IMR-90 (cell line): Measurements from ENCODE around the gene FXYD3. TPM values are rescaled to one million over a fixed set of nuclear protein-coding genes. Genes with fewer than 3 reads are reported as not detected.

ENCODE experiments used
- ATAC-seq: fragments of 200-7000 bp; cut with Tn5 transposase; 2 replicates; pipeline ENCODE4 v1.9.1; 2020; ENCODE audit warnings: low read depth, mild to moderate bottlenecking, moderate library complexity
- BruUV-seq: library from RNA; stranded (reverse); fragments of 400-500 nt; replicated peaks from 2 replicates; lab custom pipeline; 2021; lab: Mats Ljungman, UMichigan
- CTCF ChIA-PET: fragments of 300-600 bp; formaldehyde crosslinking; extraction: SDS; loops from one replicate; lab custom pipeline; 2021; ENCODE audit warnings: antibody characterized with exemption; lab: Yijun Ruan, JAX
- POLR2A ChIA-PET: fragments of 300-600 bp; sonication (Branson Sonifier 250); formaldehyde crosslinking; loops from one replicate; lab custom pipeline; 2022; ENCODE audit warnings: antibody characterized with exemption; ENCODE audit not compliant: unreplicated experiment; lab: Charles Lee
- DNase-seq: peaks from one replicate; pipeline ENCODE4 v3.0.0; 2013
- H2AFZ ChIP-seq: replicated peaks from 2 replicates; pipeline ENCODE3; 2013; ENCODE audit warnings: low read length, mild to moderate bottlenecking; ENCODE audit not compliant: poor library complexity
- H2AK5ac ChIP-seq: 2 replicates; pipeline ENCODE4 v1.6.1; 2013; ENCODE audit warnings: low read depth, low read length, inconsistent platforms
- H2AK9ac ChIP-seq: replicated peaks from 2 replicates; pipeline ENCODE3; 2013; ENCODE audit warnings: mild to moderate bottlenecking, low read depth, low read length, moderate library complexity; ENCODE audit not compliant: poor library complexity
- H2BK120ac ChIP-seq: 2 replicates; pipeline ENCODE4 v1.6.1; 2013; ENCODE audit warnings: low read depth, low read length, inconsistent platforms
- H2BK15ac ChIP-seq: 3 replicates; pipeline ENCODE4 v1.6.1; 2013; ENCODE audit warnings: low read depth, low read length, inconsistent platforms
- H2BK20ac ChIP-seq: 2 replicates; pipeline ENCODE4 v1.6.1; 2013; ENCODE audit warnings: low read depth, mild to moderate bottlenecking, inconsistent platforms, low read length, moderate library complexity
- H2BK5ac ChIP-seq: 2 replicates; pipeline ENCODE4 v1.6.1; 2013; ENCODE audit warnings: mild to moderate bottlenecking, low read depth, low read length, inconsistent platforms; ENCODE audit not compliant: poor library complexity, severe bottlenecking
- H3K14ac ChIP-seq: replicated peaks from 2 replicates; pipeline ENCODE4 v1.6.1; 2013; ENCODE audit warnings: low read depth, low read length, inconsistent platforms
- H3K18ac ChIP-seq: 2 replicates; pipeline ENCODE4 v1.6.1; 2013; ENCODE audit warnings: low read depth, low read length, control low read depth
- H3K23ac ChIP-seq: 2 replicates; pipeline ENCODE4 v1.6.1; 2013; ENCODE audit warnings: low read depth, low read length, inconsistent platforms
- H3K27ac ChIP-seq: 2 replicates; pipeline ENCODE4 v1.5.1; 2013; ENCODE audit warnings: mild to moderate bottlenecking, control low read depth, low read length; ENCODE audit not compliant: insufficient read depth
- H3K27me3 ChIP-seq: 2 replicates; pipeline ENCODE4 v1.6.1; 2013; ENCODE audit warnings: low read length; ENCODE audit not compliant: control insufficient read depth, insufficient read depth
- H3K36me3 ChIP-seq: 2 replicates; pipeline ENCODE4 v1.6.1; 2013; ENCODE audit warnings: low read length, mixed read lengths; ENCODE audit not compliant: control insufficient read depth, insufficient read depth
- H3K4ac ChIP-seq: 2 replicates; pipeline ENCODE4 v1.6.1; 2013; ENCODE audit warnings: low read depth, low read length, inconsistent platforms
- H3K4me1 ChIP-seq: 2 replicates; pipeline ENCODE4 v1.6.1; 2013; ENCODE audit warnings: low read length, mixed read lengths; ENCODE audit not compliant: control insufficient read depth, insufficient read depth
- H3K4me2 ChIP-seq: 2 replicates; pipeline ENCODE4 v1.6.1; 2013; ENCODE audit warnings: low read depth, mild to moderate bottlenecking, control low read depth, low read length, moderate library complexity
- H3K4me3 ChIP-seq: 2 replicates; pipeline ENCODE4 v1.5.1; 2013; ENCODE audit warnings: low read depth, mild to moderate bottlenecking, control low read depth, low read length, moderate library complexity; ENCODE audit not compliant: insufficient read depth
- H3K56ac ChIP-seq: 2 replicates; pipeline ENCODE4 v1.6.1; 2013; ENCODE audit warnings: low read length, inconsistent platforms; ENCODE audit not compliant: insufficient read depth; ENCODE audit errors: extremely low read depth
- H3K79me1 ChIP-seq, 2 experiments: 2 replicates each; pipeline ENCODE4 v1.6.1; 2013; ENCODE audit warnings: low read length in 2 of 2, inconsistent platforms in 1 of 2, low read depth in 1 of 2
- H3K9ac ChIP-seq: 2 replicates; pipeline ENCODE4 v1.6.1; 2013; ENCODE audit warnings: low read depth, low read length, control low read depth
- H3K9me1 ChIP-seq: 2 replicates; pipeline ENCODE4 v1.6.1; 2013; ENCODE audit warnings: low read length, inconsistent platforms; ENCODE audit not compliant: insufficient read depth
- H3K9me3 ChIP-seq: 2 replicates; pipeline ENCODE4 v1.6.1; 2013; ENCODE audit warnings: low read length; ENCODE audit not compliant: control insufficient read depth, insufficient read depth
- H4K20me1 ChIP-seq: 2 replicates; pipeline ENCODE4 v1.6.1; 2013; ENCODE audit warnings: low read length, inconsistent platforms; ENCODE audit not compliant: insufficient read depth
- H4K5ac ChIP-seq: 2 replicates; pipeline ENCODE4 v1.6.1; 2013; ENCODE audit warnings: mild to moderate bottlenecking, low read depth, low read length, control low read depth
- H4K8ac ChIP-seq, 2 experiments: 2 replicates each; pipeline ENCODE4 v1.6.1; 2013; ENCODE audit warnings: low read depth in 2 of 2, low read length in 2 of 2, control low read depth in 1 of 2, inconsistent platforms in 1 of 2
- H4K91ac ChIP-seq: 2 replicates; pipeline ENCODE4 v1.6.1; 2013; ENCODE audit warnings: low read depth, low read length, inconsistent platforms; ENCODE audit not compliant: insufficient read depth
- BHLHE40 ChIP-seq: fragments of 150-350 bp; IDR thresholded peaks from 2 replicates; pipeline ENCODE4 v1.6.1; 2016; ENCODE audit warnings: mild to moderate bottlenecking, low read depth, low read length
- CEBPB ChIP-seq: IDR thresholded peaks from 2 replicates; pipeline ENCODE4 v1.6.1; 2012; ENCODE audit warnings: low read depth, low read length, improper control_type of control experiment
- CHD1 ChIP-seq: IDR thresholded peaks from 2 replicates; pipeline ENCODE4 v1.6.1; 2012; ENCODE audit warnings: low read depth, low read length, improper control_type of control experiment
- CTCF ChIP-seq: conservative IDR thresholded peaks from 2 replicates; pipeline ENCODE4 v1.5.1; 2012; ENCODE audit warnings: mild to moderate bottlenecking, low read depth, low read length, improper control_type of control experiment
- ELK1 ChIP-seq: fragments of 150-350 bp; IDR thresholded peaks from 2 replicates; pipeline ENCODE4 v1.6.1; 2016; ENCODE audit warnings: low read depth, mild to moderate bottlenecking, low read length, moderate library complexity, borderline replicate concordance
- FOS ChIP-seq: fragments of 150-350 bp; IDR thresholded peaks from 2 replicates; pipeline ENCODE4 v1.6.1; 2016; ENCODE audit warnings: low read depth, low read length
- MAFK ChIP-seq: IDR thresholded peaks from 2 replicates; pipeline ENCODE4 v1.6.1; 2012; ENCODE audit warnings: low read depth, low read length, improper control_type of control experiment
- MAZ ChIP-seq: IDR thresholded peaks from 2 replicates; pipeline ENCODE4 v1.6.1; 2012; ENCODE audit warnings: low read depth, mild to moderate bottlenecking, low read length, improper control_type of control experiment, moderate library complexity, borderline replicate concordance
- MXI1 ChIP-seq: IDR thresholded peaks from 2 replicates; pipeline ENCODE4 v1.6.1; 2012; ENCODE audit warnings: low read depth, mild to moderate bottlenecking, low read length, moderate library complexity, borderline replicate concordance
- NFE2L2 ChIP-seq: fragments of 150-350 bp; IDR thresholded peaks from 2 replicates; pipeline ENCODE4 v1.6.1; 2016; ENCODE audit warnings: low read depth, mild to moderate bottlenecking, low read length
- POLR2A ChIP-seq: IDR thresholded peaks from 2 replicates; pipeline ENCODE4 v1.6.1; 2012; ENCODE audit warnings: mild to moderate bottlenecking, low read depth, low read length
- RAD21 ChIP-seq: IDR thresholded peaks from 2 replicates; pipeline ENCODE4 v1.6.1; 2012; ENCODE audit warnings: low read length, improper control_type of control experiment
- RCOR1 ChIP-seq: IDR thresholded peaks from 2 replicates; pipeline ENCODE4 v1.6.1; 2012; ENCODE audit warnings: mild to moderate bottlenecking, low read length, improper control_type of control experiment; ENCODE audit not compliant: insufficient replicate concordance
- RFX5 ChIP-seq: IDR thresholded peaks from 2 replicates; pipeline ENCODE4 v1.8.0; 2012; ENCODE audit warnings: low read depth, mild to moderate bottlenecking, low read length, moderate library complexity
- SMC3 ChIP-seq: fragments of 150-350 bp; IDR thresholded peaks from 2 replicates; pipeline ENCODE4 v1.6.1; 2016; ENCODE audit warnings: low read depth, mild to moderate bottlenecking, antibody characterized with exemption, low read length, moderate library complexity
- WGBS, 2 experiments: methylation state at CpG; one replicate each; pipeline versions ENCODE4 v1.1.5 to v1.1.7; 2013; ENCODE audit warnings: missing lambda C conversion rate in 2 of 2; ENCODE audit not compliant: insufficient read length in 1 of 2; ENCODE audit errors: extremely low coverage in 2 of 2; 5-methylcytosine and 5-hydroxymethylcytosine counted together
- dilution Hi-C: fragments of 300-500 bp; cut with HindIII; formaldehyde crosslinking; loops from one replicate; pipeline ENCODE4 v1.14.3; 2018; ENCODE audit warnings: low sequenced_read_pairs; ENCODE audit not compliant: unreplicated experiment
- in situ Hi-C: fragments of 300-500 bp; cut with MboI; formaldehyde crosslinking; loops from 3 replicates; pipeline ENCODE4 v1.14.3; 2019; ENCODE audit warnings: low sequenced_read_pairs, inconsistent platforms, mixed read lengths
- intact Hi-C: fragments of 100-400 bp; cut with micrococcal nuclease; formaldehyde crosslinking; loops from 2 replicates; pipeline ENCODE4 v1.10.0; 2022
- polyA plus RNA-seq, 3 experiments: library from polyadenylated mRNA; depleted of rRNA; stranded (reverse); fragments of >200 nt; gene quantifications; 2 replicates each; pipeline ENCODE4 v1.2.3, GENCODE V29; 2012; ENCODE audit warnings: low replicate concordance in 1 of 3
- total RNA-seq: library from RNA; depleted of rRNA; stranded (reverse); fragments of >200 nt; gene quantifications from 2 replicates; pipeline ENCODE4 v1.2.3, GENCODE V29; 2012
- TF ChIP-seq, protein P1 (sequence below): fragments of 150-350 bp; IDR thresholded peaks from 2 replicates; pipeline ENCODE4 v1.6.1; 2017; ENCODE audit warnings: mild to moderate bottlenecking, antibody characterized with exemption, low read length, low read depth

The FXYD3 gene
- total and polyA plus RNA-seq, 2 of the 4 experiments (the other 2 are of a cell fraction), result not detected

DNA sequence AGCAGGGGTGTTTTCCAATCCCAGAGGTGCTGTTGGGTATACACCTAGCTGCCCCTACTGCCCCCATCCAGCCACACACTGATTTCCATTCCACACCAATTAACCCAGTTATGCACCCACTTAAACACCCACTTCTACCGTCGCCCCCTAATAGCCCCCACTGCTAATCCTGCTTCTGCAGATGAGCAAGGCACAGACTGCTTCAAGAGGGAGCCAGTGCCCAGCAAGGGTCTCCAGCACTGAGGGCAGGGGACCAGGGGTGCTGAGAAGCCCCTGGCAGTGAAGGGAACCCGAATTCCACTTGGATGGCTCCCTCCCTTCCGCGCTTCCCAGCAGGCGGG, 28.6 kb downstream of the FXYD3 start:
- in situ Hi-C loops, result no loop called here
- CTCF ChIA-PET, result no interaction called here

More for the DNA sequence above, 28.6 kb downstream of the FXYD3 start:
- H2BK5ac ChIP-seq, result no peak overlapping the region
- H2AK5ac ChIP-seq, result no peak overlapping the region
- no peak overlapping the region for H3K27ac ChIP-seq
- no TSS peak for BruUV-seq
- H4K20me1 ChIP-seq, result no peaks in the 10 kb centered on the region
- H3K27me3 ChIP-seq, result peaks cover 31% of the 10 kb centered on the region
- no peak overlapping the region for H4K91ac ChIP-seq
- H3K23ac ChIP-seq, result no peak overlapping the region
- H2AFZ ChIP-seq, result no peak overlapping the region
- no CpG with 5 or more reads among the region's 6 CpGs for WGBS, 2 experiments
- H2BK20ac ChIP-seq, result no peak overlapping the region
- H4K8ac ChIP-seq, result no peak overlapping the region
- no peak for DNase-seq
- H2AK9ac ChIP-seq, result no peak overlapping the region
- H3K18ac ChIP-seq, result no peak overlapping the region
- dilution Hi-C loops, result no loop called here
- H3K56ac ChIP-seq, result no peak overlapping the region
- no peak overlapping the region for H3K4me3 ChIP-seq
- intact Hi-C loops, result loop anchor here (5.0 kb wide), 1 partner anchor 123 kb away; the partner anchor contains the start of gene USF2
- ATAC-seq, result no peak
- H4K5ac ChIP-seq, result no peak overlapping the region
- no peak overlapping the region for H3K4me2 ChIP-seq
- H3K9ac ChIP-seq, result no peak overlapping the region
- H2BK120ac ChIP-seq, result no peak overlapping the region
- no peak overlapping the region for H3K4ac ChIP-seq
- H3K9me1 ChIP-seq, result peaks cover 3% of the 10 kb centered on the region; the same call in 1 of the 2 replicates
- POLR2A ChIA-PET, result no interaction called here
- H3K14ac ChIP-seq, result no peak overlapping the region
- no peaks in the 10 kb centered on the region for H3K9me3 ChIP-seq
- TF ChIP-seq MAFK (no peak), POLR2A (no peak), MAZ (no peak), BHLHE40 (no peak), RFX5 (no peak), CHD1 (no peak), RCOR1 (no peak), RAD21 (no peak), NFE2L2 (no peak), CTCF (no peak), ELK1 (no peak), FOS (no peak), CEBPB (no peak), MXI1 (no peak), SMC3 (no peak)
- TF ChIP-seq, protein P1, sequence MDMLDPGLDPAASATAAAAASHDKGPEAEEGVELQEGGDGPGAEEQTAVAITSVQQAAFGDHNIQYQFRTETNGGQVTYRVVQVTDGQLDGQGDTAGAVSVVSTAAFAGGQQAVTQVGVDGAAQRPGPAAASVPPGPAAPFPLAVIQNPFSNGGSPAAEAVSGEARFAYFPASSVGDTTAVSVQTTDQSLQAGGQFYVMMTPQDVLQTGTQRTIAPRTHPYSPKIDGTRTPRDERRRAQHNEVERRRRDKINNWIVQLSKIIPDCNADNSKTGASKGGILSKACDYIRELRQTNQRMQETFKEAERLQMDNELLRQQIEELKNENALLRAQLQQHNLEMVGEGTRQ, result no peak
- H3K36me3 ChIP-seq, result no peaks in the 10 kb centered on the region
- H3K4me1 ChIP-seq, result peaks cover 9% of the 10 kb centered on the region
- no peak overlapping the region for H2BK15ac ChIP-seq
- no peaks in the 10 kb centered on the region for H3K79me1 ChIP-seq
